Tibial artery (tissue), 4 donors: ENCODE measurements around the gene TKTL1.

Experiments
- DNase-seq, 2 donors: peaks; one replicate each; pipeline ENCODE4 v3.0.0-alpha.2; 2019
- H3K27ac ChIP-seq, 2 donors: fragments of 200-600 bp; sonication (generic) in 1 of 2; 1 replicate in 1 of 2; 2 replicates in 1 of 2; pipeline ENCODE4 v1.5.1; 2018 to 2019; ENCODE audit warnings: mild to moderate bottlenecking in 1 of 2
- H3K27me3 ChIP-seq, 2 donors: fragments of 200-600 bp; sonication (generic) in 1 of 2; one replicate each; pipeline versions ENCODE4 v1.5.1 to v1.6.0; 2016 to 2019
- H3K36me3 ChIP-seq, 3 donors: fragments of 200-600 bp; sonication (generic) in 2 of 3; one replicate each; pipeline ENCODE4 v1.5.1; 2016 to 2019; ENCODE audit warnings: mild to moderate bottlenecking in 2 of 3
- H3K4me1 ChIP-seq, 4 donors: fragments of 200-600 bp; sonication (generic) in 2 of 4; 1 replicate in 3 of 4; 2 replicates in 1 of 4; pipeline ENCODE4 v1.5.1; 2016 to 2019
- H3K4me3 ChIP-seq, 2 donors: fragments of 200-600 bp; sonication (generic) in 1 of 2; 1 replicate in 1 of 2; 2 replicates in 1 of 2; pipeline ENCODE4 v1.5.1; 2018 to 2019; ENCODE audit warnings: mild to moderate bottlenecking in 2 of 2
- H3K9me3 ChIP-seq, 3 donors: fragments of 200-600 bp; sonication (generic) in 1 of 3; one replicate each; pipeline ENCODE4 v1.5.1; 2016 to 2019
- intact Hi-C: fragments of 100-400 bp; cut with DNase I; formaldehyde crosslinking; loops from one replicate; pipeline ENCODE4 v1.15.0; 2023; ENCODE audit warnings: low total_unique reads
- TF ChIP-seq, protein P1 (sequence below), 2 experiments: fragments of 200-600 bp in 1 of 2; fragments of 450-650 bp in 1 of 2; IDR thresholded peaks; one replicate each; pipeline ENCODE4 v1.5.1; 2017 to 2019; ENCODE audit warnings: antibody characterized with exemption in 2 of 2, mild to moderate bottlenecking in 1 of 2, moderate library complexity in 1 of 2

The TKTL1 gene

DNA sequence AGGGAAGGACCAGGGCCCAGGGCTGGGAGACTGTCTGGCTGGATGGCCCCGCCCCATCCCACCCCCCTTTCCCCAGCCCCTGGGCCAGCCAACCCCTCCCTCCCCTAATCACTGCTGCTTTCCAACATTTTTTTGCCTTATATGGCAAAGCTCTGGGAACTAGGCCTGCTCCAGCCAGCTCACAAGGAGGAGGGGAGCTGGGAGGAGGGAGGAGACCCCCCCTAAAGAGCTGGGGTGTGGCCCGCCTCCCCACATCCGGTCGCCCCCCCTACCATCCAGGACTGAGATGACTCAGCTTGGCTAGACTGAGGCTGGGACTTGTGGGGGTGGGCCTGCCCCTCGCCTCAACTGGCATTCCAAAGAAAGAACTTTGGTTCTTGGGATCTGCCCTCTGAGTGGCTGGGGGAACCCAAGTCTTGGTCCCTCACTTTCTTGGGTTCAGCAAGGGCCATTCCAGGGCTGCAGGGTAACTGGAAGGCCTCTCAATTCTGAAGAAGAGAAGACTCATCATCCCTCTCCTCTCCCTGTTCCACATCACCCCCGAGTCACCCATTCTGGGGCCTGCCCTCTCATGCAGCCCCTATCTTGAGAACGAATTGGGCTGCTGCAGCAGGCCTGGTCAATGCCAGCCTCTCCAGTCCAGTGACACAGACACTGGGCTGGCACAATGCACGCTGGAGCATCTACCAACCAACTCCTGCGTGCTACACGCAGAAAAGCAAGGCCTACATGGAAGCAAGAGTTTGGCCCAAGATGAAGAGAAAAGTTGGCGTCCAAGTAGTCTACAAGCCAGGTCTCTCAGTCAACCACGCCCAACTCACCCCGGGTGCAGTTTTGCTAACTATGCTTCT is 74.1 kb downstream of the TKTL1 start:
- Histone ChIP-seq H3K27ac (peak overlapping the region; percentile 96 to 98), H3K9me3 (no peaks in the 10 kb centered on the region), H3K27me3 (no peaks in the 10 kb centered on the region), H3K36me3 (peaks cover 51 to 62% (median 52%) of the 10 kb centered on the region in 3 donors), H3K4me3 (peak overlapping the region; percentile 78 to 85), H3K4me1 (peaks cover 0 to 51% (median 33%) of the 10 kb centered on the region in 4 donors)
- TF ChIP-seq, protein P1, sequence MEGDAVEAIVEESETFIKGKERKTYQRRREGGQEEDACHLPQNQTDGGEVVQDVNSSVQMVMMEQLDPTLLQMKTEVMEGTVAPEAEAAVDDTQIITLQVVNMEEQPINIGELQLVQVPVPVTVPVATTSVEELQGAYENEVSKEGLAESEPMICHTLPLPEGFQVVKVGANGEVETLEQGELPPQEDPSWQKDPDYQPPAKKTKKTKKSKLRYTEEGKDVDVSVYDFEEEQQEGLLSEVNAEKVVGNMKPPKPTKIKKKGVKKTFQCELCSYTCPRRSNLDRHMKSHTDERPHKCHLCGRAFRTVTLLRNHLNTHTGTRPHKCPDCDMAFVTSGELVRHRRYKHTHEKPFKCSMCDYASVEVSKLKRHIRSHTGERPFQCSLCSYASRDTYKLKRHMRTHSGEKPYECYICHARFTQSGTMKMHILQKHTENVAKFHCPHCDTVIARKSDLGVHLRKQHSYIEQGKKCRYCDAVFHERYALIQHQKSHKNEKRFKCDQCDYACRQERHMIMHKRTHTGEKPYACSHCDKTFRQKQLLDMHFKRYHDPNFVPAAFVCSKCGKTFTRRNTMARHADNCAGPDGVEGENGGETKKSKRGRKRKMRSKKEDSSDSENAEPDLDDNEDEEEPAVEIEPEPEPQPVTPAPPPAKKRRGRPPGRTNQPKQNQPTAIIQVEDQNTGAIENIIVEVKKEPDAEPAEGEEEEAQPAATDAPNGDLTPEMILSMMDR (IDR thresholded peaks at IDR 0.05) = no peak
- DNase-seq = peak; percentile 81 to 93
- intact Hi-C loops = no loop called here

DNA sequence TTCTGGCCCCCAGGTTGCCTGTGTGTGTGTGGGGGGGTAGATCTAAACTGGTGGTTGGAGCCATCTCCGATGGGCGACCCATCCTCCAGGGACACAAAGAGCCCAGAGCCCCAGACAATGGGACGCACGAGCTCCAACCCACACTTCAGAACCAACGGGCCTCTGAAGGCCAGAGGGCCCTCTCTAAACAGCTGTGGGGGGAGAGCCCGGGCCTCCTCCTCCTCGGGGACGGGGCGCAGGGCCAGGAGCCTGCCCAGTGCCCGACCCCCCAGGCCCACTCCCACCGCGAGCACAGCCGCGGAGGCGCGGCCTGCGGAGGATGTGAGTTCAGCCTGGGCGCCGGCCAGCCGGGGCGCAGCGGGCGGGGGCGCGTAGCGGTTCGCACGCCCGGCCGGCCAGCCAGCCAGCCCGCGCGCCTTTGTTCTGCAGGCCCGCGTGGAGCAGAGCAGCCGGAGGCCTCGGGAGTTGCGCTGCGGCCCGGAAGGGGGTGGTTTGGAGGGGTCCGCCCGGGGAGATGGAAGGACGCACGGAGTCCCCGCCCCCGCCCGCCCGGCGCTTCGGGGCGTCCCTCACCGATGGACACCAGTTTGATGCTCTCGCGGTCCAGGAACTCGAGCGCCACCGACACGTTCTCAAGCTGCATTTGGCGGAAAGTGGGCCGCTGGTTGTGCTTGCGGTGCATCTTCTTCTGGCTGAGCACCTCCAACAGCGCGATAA is 74.9 kb downstream of the TKTL1 start:
- Histone ChIP-seq H3K4me3 (peak overlapping the region; percentile 78 to 85), H3K36me3 (peaks cover 43 to 54% (median 44%) of the 10 kb centered on the region in 3 donors), H3K27me3 (no peaks in the 10 kb centered on the region), H3K27ac (peak overlapping the region; percentile 96 to 98), H3K9me3 (no peaks in the 10 kb centered on the region), H3K4me1 (peaks cover 0 to 47% (median 28%) of the 10 kb centered on the region in 4 donors)
- TF ChIP-seq, protein P1 (IDR thresholded peaks at IDR 0.05) = no peak
- no peak for DNase-seq
- intact Hi-C loops = no loop called here

DNA sequence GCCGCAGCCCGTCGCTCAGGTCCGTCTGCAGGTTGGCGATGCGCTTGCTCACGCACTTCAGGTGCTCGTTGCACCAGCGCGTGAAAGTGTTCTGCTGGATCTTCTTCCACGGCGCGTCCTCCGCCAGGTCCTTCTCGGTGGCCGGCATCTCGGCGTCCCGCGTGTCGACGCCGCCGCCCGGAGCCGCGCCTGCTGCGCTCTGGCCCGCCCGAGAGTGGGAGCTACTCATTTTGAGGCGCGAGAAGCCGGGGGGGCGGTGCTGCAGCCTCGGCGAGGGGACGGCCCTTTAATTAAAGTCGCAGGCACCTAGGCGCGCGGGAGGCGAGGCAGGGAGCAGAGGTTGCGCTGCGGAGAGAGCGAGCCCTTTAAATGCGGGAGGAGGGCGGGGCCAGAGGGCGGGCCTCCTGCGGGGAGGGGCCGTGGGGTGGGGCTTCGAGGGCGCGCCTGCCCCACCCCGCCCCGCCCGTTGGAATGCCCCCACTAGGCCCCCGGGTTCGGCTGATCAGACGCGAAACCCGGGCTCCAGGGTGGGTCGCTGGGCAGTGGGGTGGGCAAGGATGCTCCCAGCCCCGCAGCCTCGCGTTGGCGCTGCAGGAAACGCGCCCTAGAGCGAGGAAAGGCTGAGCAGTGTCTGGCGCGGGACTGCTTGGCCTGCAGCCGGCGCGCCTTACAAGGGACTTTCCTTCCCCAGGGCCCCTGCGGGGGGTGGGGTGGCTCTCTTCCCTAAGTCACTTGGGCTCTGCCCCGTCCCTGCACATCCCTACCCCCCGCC is 75.6 kb downstream of the TKTL1 start:
- Histone ChIP-seq H3K27ac (peak overlapping the region; percentile 96 to 98), H3K36me3 (peaks cover 35 to 47% (median 36%) of the 10 kb centered on the region in 3 donors), H3K27me3 (no peaks in the 10 kb centered on the region), H3K4me3 (peak overlapping the region; percentile 78 to 85), H3K9me3 (no peaks in the 10 kb centered on the region), H3K4me1 (peaks cover 0 to 41% (median 23%) of the 10 kb centered on the region in 4 donors)
- intact Hi-C loops = no loop called here
- DNase-seq = peak; percentile 95 to 97
- TF ChIP-seq, protein P1 (IDR thresholded peaks at IDR 0.05) = no peak

DNA sequence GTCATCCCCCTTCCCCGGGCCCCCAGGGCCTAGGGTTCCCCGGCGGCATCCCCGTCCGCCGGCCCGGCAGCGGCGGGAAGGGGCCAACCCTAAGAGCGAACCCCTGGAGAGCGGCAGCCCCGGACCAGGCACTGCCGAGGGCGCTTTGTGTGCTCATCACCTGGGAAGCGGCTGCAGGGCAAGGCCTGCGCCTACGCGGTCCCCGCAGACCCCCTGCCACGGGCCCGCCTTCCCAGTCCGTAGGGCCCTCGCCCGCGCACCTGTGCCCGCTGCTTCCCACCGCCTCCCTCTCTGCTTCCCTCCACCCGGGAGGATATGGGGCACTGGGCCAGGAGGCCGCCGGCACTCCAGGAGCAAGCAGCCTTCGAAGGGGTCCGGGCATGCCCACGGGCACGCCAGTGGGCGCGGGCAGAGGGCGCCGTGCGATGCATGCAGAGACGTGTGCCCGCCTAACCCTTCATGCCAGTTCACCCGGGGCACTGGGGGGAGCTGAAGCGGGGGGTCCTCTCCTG is 76.2 kb downstream of the TKTL1 start:
- H3K4me1 ChIP-seq = peaks cover 0 to 39% (median 20%) of the 10 kb centered on the region in 4 donors
- H3K27ac ChIP-seq = peak overlapping the region; percentile 96 to 98
- intact Hi-C loops = no loop called here
- DNase-seq = no peak
- H3K4me3 ChIP-seq = peak overlapping the region; percentile 78 to 85
- H3K36me3 ChIP-seq = peaks cover 29 to 41% (median 30%) of the 10 kb centered on the region in 3 donors
- TF ChIP-seq, protein P1 (IDR thresholded peaks at IDR 0.05) = no peak
- H3K9me3 ChIP-seq = no peaks in the 10 kb centered on the region
- no peaks in the 10 kb centered on the region for H3K27me3 ChIP-seq

DNA sequence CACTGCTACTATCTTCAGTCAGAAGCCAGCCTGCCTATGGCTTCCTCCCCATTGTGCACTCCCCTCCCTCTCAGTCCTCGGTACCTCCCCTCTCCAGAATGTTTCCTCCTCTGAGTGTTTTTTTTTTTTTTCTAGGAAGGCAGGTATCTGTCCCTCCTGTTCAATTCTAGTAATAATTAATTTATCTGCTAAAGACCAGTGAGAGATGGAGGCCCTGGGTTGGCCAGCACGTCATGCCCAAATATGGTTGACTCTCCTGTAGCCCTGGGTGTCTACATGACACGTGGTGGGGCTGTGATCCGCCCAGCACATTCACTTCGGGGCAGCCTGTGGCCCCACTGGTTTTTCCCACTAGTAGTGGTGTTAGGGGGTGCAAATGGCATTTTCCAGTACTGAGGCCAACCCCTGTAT is 77.0 kb downstream of the TKTL1 start:
- intact Hi-C loops = no loop called here
- peaks cover 21 to 33% (median 22%) of the 10 kb centered on the region in 3 donors for H3K36me3 ChIP-seq
- H3K9me3 ChIP-seq = no peaks in the 10 kb centered on the region
- TF ChIP-seq, protein P1 (IDR thresholded peaks at IDR 0.05) = no peak
- peak overlapping the region; percentile 96 to 98 for H3K27ac ChIP-seq
- peaks cover 0 to 38% (median 18%) of the 10 kb centered on the region in 4 donors for H3K4me1 ChIP-seq
- no peak for DNase-seq
- peak overlapping the region; percentile 78 to 85 for H3K4me3 ChIP-seq
- no peaks in the 10 kb centered on the region for H3K27me3 ChIP-seq
